K562 (cell line): Measurements from ENCODE around the gene ADCY1. TPM values are rescaled to one million over a fixed set of nuclear protein-coding genes. Genes with fewer than 3 reads are reported as not detected.

Experiments
- ATAC-seq: fragments of 200-7000 bp; cut with Tn5 transposase; 3 replicates; pipeline ENCODE4 v1.9.1; 2020; ENCODE audit warnings: moderate library complexity
- BruUV-seq: library from RNA; stranded (reverse); fragments of 400-500 nt; replicated peaks from 2 replicates; lab custom pipeline; 2021; lab: Mats Ljungman, UMichigan
- CTCF ChIA-PET: fragments of 300-600 bp; formaldehyde crosslinking; extraction: SDS; loops from one replicate; lab custom pipeline; 2021; ENCODE audit warnings: low intra/inter-chr PET ratio; lab: Yijun Ruan, JAX
- POLR2A ChIA-PET: fragments of 300-600, 350-650 bp; sonication (Branson Sonifier 250); formaldehyde crosslinking; extraction: SDS; loops from one replicate; lab custom pipeline; 2021; ENCODE audit warnings: antibody characterized with exemption, inconsistent platforms; lab: Yijun Ruan, JAX
- DNase-seq, 4 experiments: peaks; one replicate each; pipeline versions ENCODE4 v3.0.0 to v3.0.0-alpha.2; 2011 to 2018; ENCODE audit warnings: low spot score in 3 of 4, mixed read lengths in 3 of 4; ENCODE audit errors: extremely low read depth in 1 of 4
- FAIRE-seq: peaks from 2 replicates; lab custom pipeline; 2011; peaks lifted over from hg19 to GRCh38; lab: Jason Lieb, UNC
- H2AFZ ChIP-seq: 2 replicates; pipeline ENCODE4 v1.6.0; 2011; ENCODE audit warnings: low read depth, low read length, control low read depth, inconsistent platforms
- H3K27ac ChIP-seq: fragments of 200-600 bp; 3 replicates; pipeline ENCODE4 v1.8.0; 2011; ENCODE audit warnings: low read depth, mild to moderate bottlenecking, control low read depth, inconsistent platforms, low read length, moderate library complexity, mixed read lengths; ENCODE audit errors: extremely low read depth
- H3K27me3 ChIP-seq, 2 experiments: fragments of 300-600 bp in 1 of 2; 2 replicates in 1 of 2; 3 replicates in 1 of 2; pipeline versions ENCODE4 v1.6.0 to v1.8.0; 2011; ENCODE audit warnings: inconsistent platforms in 2 of 2, low read length in 2 of 2, mild to moderate bottlenecking in 1 of 2, mixed read lengths in 1 of 2, moderate library complexity in 1 of 2; ENCODE audit not compliant: control insufficient read depth in 2 of 2, insufficient read depth in 2 of 2
- H3K36me3 ChIP-seq: fragments of 300-600 bp; 3 replicates; pipeline ENCODE4 v1.8.0; 2011; ENCODE audit warnings: mild to moderate bottlenecking, low read length, inconsistent platforms; ENCODE audit not compliant: control insufficient read depth, insufficient read depth
- H3K4me1 ChIP-seq, 2 experiments: fragments of 200-600 bp in 1 of 2; replicated peaks in 1 of 2; 2 replicates in 1 of 2; 3 replicates in 1 of 2; pipeline versions ENCODE4 v1.5.1 to v1.8.0; 2011; ENCODE audit warnings: inconsistent platforms in 2 of 2, low read length in 2 of 2, mild to moderate bottlenecking in 1 of 2, mixed read lengths in 1 of 2, moderate library complexity in 1 of 2; ENCODE audit not compliant: control insufficient read depth in 2 of 2, insufficient read depth in 2 of 2
- H3K4me2 ChIP-seq: 2 replicates; pipeline ENCODE4 v1.6.1; 2011; ENCODE audit warnings: low read length, control low read depth, inconsistent platforms, mixed read lengths; ENCODE audit not compliant: insufficient read depth
- H3K4me3 ChIP-seq: fragments of 200-600 bp; sonication (generic), shearing (Covaris generic); 2 replicates; pipeline ENCODE4 v1.5.1; 2016; ENCODE audit warnings: control low read depth, inconsistent platforms
- H3K79me2 ChIP-seq: fragments of 200-600 bp; 3 replicates; pipeline ENCODE4 v1.8.0; 2011; ENCODE audit warnings: low read length, inconsistent platforms; ENCODE audit not compliant: control insufficient read depth, insufficient read depth
- H3K9ac ChIP-seq, 2 experiments: 2 replicates each; pipeline versions ENCODE4 v1.6.0 to v1.6.1; 2011; ENCODE audit warnings: low read depth in 2 of 2, low read length in 2 of 2, control low read depth in 1 of 2, inconsistent platforms in 1 of 2, mild to moderate bottlenecking in 1 of 2, mixed read lengths in 1 of 2; ENCODE audit not compliant: insufficient read depth in 1 of 2
- H3K9me1 ChIP-seq: one replicate; pipeline ENCODE4 v1.6.0; 2011; ENCODE audit warnings: inconsistent platforms, mild to moderate bottlenecking, low read length, moderate library complexity; ENCODE audit not compliant: control insufficient read depth, insufficient read depth
- H3K9me3 ChIP-seq: replicated peaks from 2 replicates; pipeline ENCODE4 v1.5.1; 2011; ENCODE audit warnings: low read depth, low read length, inconsistent platforms; ENCODE audit not compliant: control insufficient read depth, insufficient read depth
- H4K20me1 ChIP-seq: replicated peaks from 2 replicates; pipeline ENCODE4 v1.6.1; 2011; ENCODE audit warnings: low read length, inconsistent platforms, mixed read lengths; ENCODE audit not compliant: control insufficient read depth, insufficient read depth
- HDGF ChIP-seq: fragments of 450-650 bp; IDR thresholded peaks from 2 replicates; pipeline ENCODE4 v1.6.1; 2016
- HLTF ChIP-seq: fragments of 450-650 bp; IDR thresholded peaks from 2 replicates; pipeline ENCODE4 v1.6.1; 2016
- HNRNPLL ChIP-seq: fragments of 200-400 bp; formaldehyde crosslinking; IDR thresholded peaks from 2 replicates; pipeline ENCODE4 v1.6.1; 2017; ENCODE audit warnings: low read length, low read depth, mild to moderate bottlenecking; ENCODE audit not compliant: poor library complexity, severe bottlenecking
- KAT7 ChIP-seq: sonication (generic); formaldehyde crosslinking; IDR thresholded peaks from 2 replicates; pipeline ENCODE4 v1.8.0; 2022; ENCODE audit warnings: missing genetic modification reagents, mild to moderate bottlenecking, borderline replicate concordance
- MCM7 ChIP-seq, 2 experiments: fragments of 450-650 bp; IDR thresholded peaks; 2 replicates each; pipeline ENCODE4 v1.6.1; 2016 to 2018
- RUNX1 ChIP-seq: sonication (generic); IDR thresholded peaks from 2 replicates; pipeline ENCODE4 v1.6.1; 2016; ENCODE audit warnings: antibody characterized with exemption, low read depth
- SRSF9 ChIP-seq: fragments of 200-400 bp; formaldehyde crosslinking; IDR thresholded peaks from 2 replicates; pipeline ENCODE4 v1.6.1; 2017; ENCODE audit warnings: low read depth, low read length, borderline replicate concordance
- WGBS: fragments of 100-300 bp; shearing (Covaris generic); methylation state at CpG from one replicate; pipeline ENCODE4 v1.1.6; 2016; ENCODE audit warnings: low coverage, mixed read lengths; ENCODE audit not compliant: insufficient coverage; ENCODE audit errors: missing lambda C conversion rate; 5-methylcytosine and 5-hydroxymethylcytosine counted together
- in situ Hi-C: fragments of 300-500 bp; cut with MboI; formaldehyde crosslinking; loops from 4 replicates; pipeline ENCODE4 v1.15.0; 2018; ENCODE audit warnings: inconsistent platforms, mixed read lengths
- intact Hi-C: fragments of 100-400 bp; cut with micrococcal nuclease; formaldehyde crosslinking; loops from 2 replicates; pipeline ENCODE4 v1.14.2; 2022
- polyA plus RNA-seq, 8 experiments: library from polyadenylated mRNA; depleted of rRNA in 4 of 8; stranded (reverse) in 5 of 8; unstranded in 3 of 8; fragments of >200 nt; fragmentation: Nextera tagmentation in 2 of 8; fragmentation: Illumina TruSeq in 1 of 8; extraction: Ambion mirVana in 2 of 8; extraction: Trizol in 1 of 8; gene quantifications; 2 replicates each; pipeline versions ENCODE4 v1.2.1 to v1.2.3, GENCODE V29; 2011 to 2014; ENCODE audit warnings: inconsistent platforms in 1 of 8, missing spikeins in 1 of 8
- total RNA-seq, 7 experiments: library from RNA; depleted of rRNA in 6 of 7; stranded (reverse); fragments of >200 nt in 6 of 7; fragmentation: Illumina TruSeq in 2 of 7; extraction: Trizol in 2 of 7; gene quantifications; 2 replicates each; pipeline versions ENCODE4 v1.2.1 to v1.2.3, GENCODE V29; 2011 to 2021; ENCODE audit warnings: low replicate concordance in 1 of 7
- TF ChIP-seq, protein P1 (sequence below): fragments of 250-450 bp; sonication (Bioruptor Pico); IDR thresholded peaks from 2 replicates; pipeline ENCODE4 v1.5.0; 2021

The ADCY1 gene
- total and polyA plus RNA-seq, 9 of the 15 experiments (the other 6 are each of a cell fraction or from before 2014, with no cell fraction given) = under 0.01 to 0.18 (median 0.10) TPM; not detected in 4

- no peak overlapping the region for H3K4me3 ChIP-seq
- H3K9ac ChIP-seq = no peak overlapping the region
- no peaks in the 10 kb centered on the region for H3K79me2 ChIP-seq
- H3K27me3 ChIP-seq = peaks cover 12 to 64% of the 10 kb centered on the region in 2 experiments; a peak in 4 of 5 replicates
- DNase-seq = no peak
- ChIA-PET POLR2A (no interaction called here), CTCF (no interaction called here)
- TF ChIP-seq, protein P1, sequence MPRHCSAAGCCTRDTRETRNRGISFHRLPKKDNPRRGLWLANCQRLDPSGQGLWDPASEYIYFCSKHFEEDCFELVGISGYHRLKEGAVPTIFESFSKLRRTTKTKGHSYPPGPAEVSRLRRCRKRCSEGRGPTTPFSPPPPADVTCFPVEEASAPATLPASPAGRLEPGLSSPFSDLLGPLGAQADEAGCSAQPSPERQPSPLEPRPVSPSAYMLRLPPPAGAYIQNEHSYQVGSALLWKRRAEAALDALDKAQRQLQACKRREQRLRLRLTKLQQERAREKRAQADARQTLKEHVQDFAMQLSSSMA (CRISPR knock-in tag) = no peak
- TF ChIP-seq MCM7 (IDR thresholded peaks at IDR 0.05) (no peak), HDGF (no peak), SRSF9 (no peak), HNRNPLL (no peak), RUNX1 (no peak), HLTF (no peak), KAT7 (CRISPR knock-in tag) (no peak)
- no peaks in the 10 kb centered on the region for H3K36me3 ChIP-seq
- H3K9me1 ChIP-seq = no peaks in the 10 kb centered on the region
- WGBS = 16% methylated on average over 13 of the region's 13 CpGs
- no peaks in the 10 kb centered on the region for H3K9me3 ChIP-seq
- H3K4me1 ChIP-seq = no peaks in the 10 kb centered on the region; a peak in 1 of 5 replicates
- H3K4me2 ChIP-seq = no peak overlapping the region
- no TSS peak for BruUV-seq
- no peak; the same call in 2 of the 3 replicates for ATAC-seq
- H3K27ac ChIP-seq = no peak overlapping the region
- 0 out of 2 replicates have a peak, but pooled peaks cover 3% of the 10 kb centered on the region for H4K20me1 ChIP-seq
- no peak overlapping the region for H2AFZ ChIP-seq
- intact Hi-C loops = no loop called here
- no peak for FAIRE-seq
- in situ Hi-C loops = no loop called here
These were observed 136.3 kb downstream of the ADCY1 start for GRCh38 chr7:45710271-45711160.
